Activated T-cell treated with anti-CD3 and anti-CD28 coated beads, Interleukin-2, amount 50 U/mL, for 72 hours (primary cell): Measurements from ENCODE around the gene ABL2. TPM values are rescaled to one million over a fixed set of nuclear protein-coding genes. Genes with fewer than 3 reads are reported as not detected.
"Not testable (repeated sequence)": the region's sequence is repeated elsewhere in the genome, so short reads cannot be mapped to it uniquely, and the experiment has no call there.

ENCODE experiments used
- ATAC-seq, 2 donors: fragments of 150-1000 bp; cut with Tn5 transposase; replicated peaks in 1 of 2; 2 replicates each; pipeline ENCODE4 v1.10.0; 2021; ENCODE audit warnings: moderate library complexity in 2 of 2, mild to moderate bottlenecking in 1 of 2
- DNase-seq, 2 donors: peaks; one replicate each; pipeline ENCODE4 v3.0.0; 2021 to 2022; ENCODE audit warnings: mixed read lengths in 1 of 2
- H3K27ac Mint-ChIP-seq: one replicate; pipeline ENCODE4 v1.8.0; 2022; ENCODE audit warnings: mild to moderate bottlenecking, moderate library complexity, mixed read lengths
- H3K27me3 Mint-ChIP-seq: one replicate; pipeline ENCODE4 v1.8.0; 2022; ENCODE audit warnings: low read depth, mixed read lengths
- H3K36me3 Mint-ChIP-seq, 2 donors: one replicate each; pipeline ENCODE4 v1.8.0; 2022; ENCODE audit warnings: mixed read lengths in 2 of 2, mild to moderate bottlenecking in 1 of 2; ENCODE audit not compliant: insufficient read depth in 2 of 2
- H3K4me1 Mint-ChIP-seq: one replicate; pipeline ENCODE4 v1.8.0; 2022; ENCODE audit warnings: low read depth, mixed read lengths
- H3K4me3 Mint-ChIP-seq, 2 donors: one replicate each; pipeline ENCODE4 v1.8.0; 2022; ENCODE audit warnings: mild to moderate bottlenecking in 2 of 2, mixed read lengths in 2 of 2, moderate library complexity in 2 of 2
- H3K9me3 Mint-ChIP-seq, 2 donors: one replicate each; pipeline ENCODE4 v1.8.0; 2022; ENCODE audit warnings: mixed read lengths in 2 of 2
- total RNA-seq, 2 donors: library from RNA; stranded (reverse); gene quantifications; one replicate each; pipeline ENCODE4 v1.2.3, GENCODE V29; 2022

Gene ABL2
- total RNA-seq, 2 donors from 2014 or later = 11.9 to 12.2 TPM

GRCh38 chr1:179135707-179136106 lies 93.8 kb downstream of the ABL2 start:
- not testable (repeated sequence) for ATAC-seq, H3K36me3 Mint-ChIP-seq, H3K27ac Mint-ChIP-seq, H3K9me3 Mint-ChIP-seq, H3K4me3 Mint-ChIP-seq, H3K27me3 Mint-ChIP-seq, H3K4me1 Mint-ChIP-seq, DNase-seq

- not testable (repeated sequence) for H3K36me3 Mint-ChIP-seq, H3K27me3 Mint-ChIP-seq, ATAC-seq, DNase-seq, H3K4me1 Mint-ChIP-seq, H3K27ac Mint-ChIP-seq, H3K9me3 Mint-ChIP-seq, H3K4me3 Mint-ChIP-seq
Measured at GRCh38 chr1:179135168-179135567, 94.3 kb downstream of the ABL2 start.

GRCh38 chr1:179129702-179130473 lies 99.6 kb downstream of the ABL2 start:
- Mint-ChIP-seq H3K36me3 (peaks cover 1 to 2% of the 10 kb centered on the region in 2 donors), H3K27ac (peak overlapping the region; percentile 81), H3K4me1 (peaks cover 26% of the 10 kb centered on the region), H3K27me3 (no peaks in the 10 kb centered on the region), H3K4me3 (peak overlapping the region; percentile 72 to 82), H3K9me3 (no peaks in the 10 kb centered on the region)
- ATAC-seq (peak; percentile 95 to 96), DNase-seq (peak; percentile 9 to 23)

GRCh38 chr1:179128520-179128919 lies 101.0 kb downstream of the ABL2 start:
- Mint-ChIP-seq H3K27ac (peak overlapping the region; percentile 72), H3K4me1 (peaks cover 26% of the 10 kb centered on the region), H3K9me3 (no peaks in the 10 kb centered on the region), H3K27me3 (no peaks in the 10 kb centered on the region), H3K4me3 (peak overlapping the region in 1 of 2 donors; percentile 32), H3K36me3 (peaks cover 1 to 2% of the 10 kb centered on the region in 2 donors)
- DNase-seq = no peak
- ATAC-seq = no peak

- no peak for ATAC-seq
- DNase-seq = no peak
- no peak overlapping the region for H3K4me3 Mint-ChIP-seq
- H3K9me3 Mint-ChIP-seq = no peaks in the 10 kb centered on the region
- no peaks in the 10 kb centered on the region for H3K27me3 Mint-ChIP-seq
- H3K36me3 Mint-ChIP-seq = peaks cover 1 to 2% of the 10 kb centered on the region in 2 donors
- peaks cover 26% of the 10 kb centered on the region for H3K4me1 Mint-ChIP-seq
- H3K27ac Mint-ChIP-seq = peak overlapping the region; percentile 73
Measured at GRCh38 chr1:179127163-179127895, 102.1 kb downstream of the ABL2 start.

- Mint-ChIP-seq H3K36me3 (peaks cover 1 to 2% of the 10 kb centered on the region in 2 donors), H3K27ac (peak overlapping the region; percentile 73), H3K27me3 (no peaks in the 10 kb centered on the region), H3K9me3 (no peaks in the 10 kb centered on the region), H3K4me1 (peaks cover 26% of the 10 kb centered on the region), H3K4me3 (no peak overlapping the region)
- no peak for DNase-seq
- no peak for ATAC-seq
Measured at GRCh38 chr1:179126338-179127060, 103.0 kb downstream of the ABL2 start.

GRCh38 chr1:179124873-179125272 lies 104.6 kb downstream of the ABL2 start:
- peaks cover 19% of the 10 kb centered on the region for H3K4me1 Mint-ChIP-seq
- DNase-seq (no peak), ATAC-seq (no peak)
- peaks cover 1 to 2% of the 10 kb centered on the region in 2 donors for H3K36me3 Mint-ChIP-seq
- H3K27me3 Mint-ChIP-seq = no peaks in the 10 kb centered on the region
- no peaks in the 10 kb centered on the region for H3K9me3 Mint-ChIP-seq
- H3K4me3 Mint-ChIP-seq = no peak overlapping the region
- H3K27ac Mint-ChIP-seq = no peak overlapping the region

GRCh38 chr1:179121159-179121938 lies 108.1 kb downstream of the ABL2 start:
- H3K9me3 Mint-ChIP-seq = no peaks in the 10 kb centered on the region
- peak; percentile 47 to 75 for ATAC-seq

GRCh38 chr1:179120736-179121135 lies 108.7 kb downstream of the ABL2 start:
- ATAC-seq (no peak), DNase-seq (no peak)
- H3K27me3 Mint-ChIP-seq = no peaks in the 10 kb centered on the region
- H3K36me3 Mint-ChIP-seq = no peaks in the 10 kb centered on the region
- no peaks in the 10 kb centered on the region for H3K4me1 Mint-ChIP-seq
- no peak overlapping the region for H3K27ac Mint-ChIP-seq
- H3K9me3 Mint-ChIP-seq = no peaks in the 10 kb centered on the region
- no peak overlapping the region for H3K4me3 Mint-ChIP-seq

More at GRCh38 chr1:179121159-179121938, 108.1 kb downstream of the ABL2 start:
- no peaks in the 10 kb centered on the region for H3K4me1 Mint-ChIP-seq
- no peaks in the 10 kb centered on the region for H3K27me3 Mint-ChIP-seq
- no peak overlapping the region for H3K4me3 Mint-ChIP-seq
- no peaks in the 10 kb centered on the region for H3K36me3 Mint-ChIP-seq
- DNase-seq = peak; percentile 39 to 50
- H3K27ac Mint-ChIP-seq = no peak overlapping the region

GRCh38 chr1:179119513-179119912 lies 110.0 kb downstream of the ABL2 start:
- no peak for ATAC-seq
- Mint-ChIP-seq H3K4me3 (no peak overlapping the region), H3K9me3 (no peaks in the 10 kb centered on the region), H3K4me1 (no peaks in the 10 kb centered on the region), H3K27me3 (no peaks in the 10 kb centered on the region), H3K36me3 (no peaks in the 10 kb centered on the region), H3K27ac (no peak overlapping the region)
- no peak for DNase-seq

GRCh38 chr1:179115181-179115580 lies 114.3 kb downstream of the ABL2 start:
- H3K4me3 Mint-ChIP-seq = no peak overlapping the region
- H3K9me3 Mint-ChIP-seq = no peaks in the 10 kb centered on the region
- no peaks in the 10 kb centered on the region for H3K27me3 Mint-ChIP-seq
- H3K27ac Mint-ChIP-seq = no peak overlapping the region
- H3K4me1 Mint-ChIP-seq = no peaks in the 10 kb centered on the region
- H3K36me3 Mint-ChIP-seq = no peaks in the 10 kb centered on the region
- ATAC-seq (no peak), DNase-seq (no peak)

- peaks cover 0 to 4% of the 10 kb centered on the region in 2 donors for H3K36me3 Mint-ChIP-seq
- H3K4me3 Mint-ChIP-seq = no peak overlapping the region
- ATAC-seq (no peak), DNase-seq (no peak)
- no peaks in the 10 kb centered on the region for H3K9me3 Mint-ChIP-seq
- no peaks in the 10 kb centered on the region for H3K27me3 Mint-ChIP-seq
- no peaks in the 10 kb centered on the region for H3K4me1 Mint-ChIP-seq
- no peak overlapping the region for H3K27ac Mint-ChIP-seq
Measured at GRCh38 chr1:179108644-179109043, 120.8 kb downstream of the ABL2 start.
